Astrocyte of the spinal cord (primary cell): ENCODE measurements around the gene WDFY4.

Experiments
- DNase-seq: peaks from one replicate; pipeline ENCODE4 v3.0.0; 2011; ENCODE audit warnings: low read depth, low spot score
- H3K4me3 ChIP-seq: 2 replicates; pipeline ENCODE4 v1.5.1; 2011; ENCODE audit warnings: low read depth, mild to moderate bottlenecking, low read length, moderate library complexity
- CTCF ChIP-seq: IDR thresholded peaks from 2 replicates; pipeline ENCODE4 v1.5.1; 2012; ENCODE audit warnings: low read depth, mild to moderate bottlenecking, low read length, inconsistent platforms
- in situ Hi-C: cut with HindIII; loops from 2 replicates; pipeline ENCODE4 v1.10.0; 2017; ENCODE audit warnings: low sequenced_read_pairs

The WDFY4 gene

GRCh38 chr10:48790457-48791044 lies 105.9 kb downstream of the WDFY4 start:
- H3K4me3 ChIP-seq: no peak overlapping the region
- in situ Hi-C loops: no loop called here
- DNase-seq: no peak
- no peak for TF ChIP-seq CTCF

- TF ChIP-seq CTCF: no peak
- no peak for DNase-seq
- in situ Hi-C loops: no loop called here
- H3K4me3 ChIP-seq: no peak overlapping the region
Observed at GRCh38 chr10:48791267-48791928, 106.7 kb downstream of the WDFY4 start.

DNA sequence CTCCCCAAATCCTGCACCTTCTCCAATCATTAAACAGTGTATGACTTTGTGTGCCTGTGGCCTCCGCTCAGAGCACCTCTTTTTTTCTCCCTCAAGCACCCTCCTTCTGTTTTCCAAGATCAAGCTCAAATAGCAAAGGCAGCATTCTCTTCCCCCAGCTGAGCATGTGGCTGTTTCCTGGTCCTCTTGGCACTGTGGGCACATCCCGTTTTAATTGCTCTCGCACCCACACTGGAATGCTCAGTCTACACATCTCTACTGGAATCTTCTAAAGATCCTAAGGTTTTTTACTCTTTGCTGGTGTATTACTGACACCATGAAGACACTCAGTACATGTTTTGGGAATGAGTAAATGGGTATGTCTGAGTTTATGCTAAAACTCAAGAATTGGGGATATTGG lies 107.4 kb downstream of the WDFY4 start:
- no peak for DNase-seq
- no peak overlapping the region for H3K4me3 ChIP-seq
- TF ChIP-seq CTCF: no peak
- in situ Hi-C loops: no loop called here

DNA sequence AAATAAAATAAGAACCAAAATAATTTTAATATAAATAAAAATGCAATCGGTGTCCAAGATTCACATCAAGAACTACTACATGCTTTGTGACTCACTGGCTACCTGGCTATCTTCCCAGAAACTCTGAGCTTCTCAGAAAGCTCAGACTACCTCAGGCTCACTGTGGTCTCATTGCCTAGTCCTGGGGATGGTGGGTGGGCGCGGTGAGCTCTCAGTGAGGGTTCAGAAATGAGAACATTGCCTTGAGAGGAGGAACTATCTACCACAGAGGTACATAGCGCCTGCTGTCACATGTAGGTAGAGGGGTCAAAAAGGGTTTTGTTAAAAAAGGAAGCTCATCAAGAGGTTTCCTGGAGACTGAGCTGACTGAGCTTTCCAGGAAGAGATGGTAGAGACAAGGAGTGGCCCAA lies 108.0 kb downstream of the WDFY4 start:
- no peak overlapping the region for H3K4me3 ChIP-seq
- no peak for TF ChIP-seq CTCF
- in situ Hi-C loops: no loop called here
- DNase-seq: peak; percentile 72

- no peak for DNase-seq
- TF ChIP-seq CTCF: no peak
- H3K4me3 ChIP-seq: no peak overlapping the region
- in situ Hi-C loops: no loop called here
Observed at GRCh38 chr10:48794074-48794473, 109.4 kb downstream of the WDFY4 start.

DNA sequence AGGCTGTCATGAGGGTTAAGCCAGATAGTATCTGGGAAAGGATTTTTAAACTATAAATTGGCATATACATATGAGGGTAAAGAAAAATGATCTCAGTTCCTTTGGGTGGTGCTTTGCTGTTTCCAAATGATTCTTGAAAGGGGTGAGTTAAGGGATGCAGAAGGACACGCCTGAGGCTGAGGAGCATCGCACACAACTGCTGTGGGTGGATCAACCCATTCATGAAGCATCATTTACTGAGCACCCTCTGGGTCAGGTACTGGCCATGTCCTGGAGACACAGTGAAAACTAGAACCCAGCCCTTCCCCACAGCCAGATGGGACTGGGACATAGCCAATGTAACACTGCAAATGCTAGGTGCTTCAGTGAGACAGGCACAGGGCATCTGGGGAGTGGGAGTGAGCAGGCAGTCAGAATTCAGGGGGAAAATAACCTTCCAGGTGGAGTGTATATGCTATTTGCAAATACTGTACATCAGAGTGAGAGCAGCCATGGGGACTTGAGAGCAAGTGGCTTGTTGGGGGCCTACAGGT lies 112.1 kb downstream of the WDFY4 start:
- in situ Hi-C loops: no loop called here
- no peak overlapping the region for H3K4me3 ChIP-seq
- TF ChIP-seq CTCF: no peak
- no peak for DNase-seq
